ENCODE results near the gene GALNT7.
"Not testable (repeated sequence)": the region's sequence is repeated elsewhere in the genome, so short reads cannot be mapped to it uniquely, and the experiment has no call there.

GALNT7 gene, protein sequence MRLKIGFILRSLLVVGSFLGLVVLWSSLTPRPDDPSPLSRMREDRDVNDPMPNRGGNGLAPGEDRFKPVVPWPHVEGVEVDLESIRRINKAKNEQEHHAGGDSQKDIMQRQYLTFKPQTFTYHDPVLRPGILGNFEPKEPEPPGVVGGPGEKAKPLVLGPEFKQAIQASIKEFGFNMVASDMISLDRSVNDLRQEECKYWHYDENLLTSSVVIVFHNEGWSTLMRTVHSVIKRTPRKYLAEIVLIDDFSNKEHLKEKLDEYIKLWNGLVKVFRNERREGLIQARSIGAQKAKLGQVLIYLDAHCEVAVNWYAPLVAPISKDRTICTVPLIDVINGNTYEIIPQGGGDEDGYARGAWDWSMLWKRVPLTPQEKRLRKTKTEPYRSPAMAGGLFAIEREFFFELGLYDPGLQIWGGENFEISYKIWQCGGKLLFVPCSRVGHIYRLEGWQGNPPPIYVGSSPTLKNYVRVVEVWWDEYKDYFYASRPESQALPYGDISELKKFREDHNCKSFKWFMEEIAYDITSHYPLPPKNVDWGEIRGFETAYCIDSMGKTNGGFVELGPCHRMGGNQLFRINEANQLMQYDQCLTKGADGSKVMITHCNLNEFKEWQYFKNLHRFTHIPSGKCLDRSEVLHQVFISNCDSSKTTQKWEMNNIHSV

GRCh38 chr4:173168396-173169177 is at the start of gene GALNT7:
Gene GALNT7, plus strand, starts transcription at chr4:173168811. Its CDS starts 25 bp downstream, at chr4:173168836.
- DNase-seq (ENCODE audit: low read depth in 2 of 3, low spot score in 2 of 3) = peak; percentile 27 to 42 (median 29)

- not testable (repeated sequence) for DNase-seq (ENCODE audit: low read depth in 2 of 3, low spot score in 2 of 3)
These were observed 49.8 kb upstream of the GALNT7 start for GRCh38 chr4:173118819-173119218.

GRCh38 chr4:173119818-173120217 is 48.8 kb upstream of the GALNT7 start:
- no peak for DNase-seq (ENCODE audit: low read depth in 2 of 3, low spot score in 2 of 3)

- DNase-seq (ENCODE audit: low read depth in 2 of 3, low spot score in 2 of 3) = no peak
These were observed 47.5 kb upstream of the GALNT7 start for GRCh38 chr4:173121076-173121561.

- no peak for DNase-seq (ENCODE audit: low read depth in 2 of 3, low spot score in 2 of 3)
These were observed 44.3 kb upstream of the GALNT7 start for GRCh38 chr4:173124209-173124865.

DNA sequence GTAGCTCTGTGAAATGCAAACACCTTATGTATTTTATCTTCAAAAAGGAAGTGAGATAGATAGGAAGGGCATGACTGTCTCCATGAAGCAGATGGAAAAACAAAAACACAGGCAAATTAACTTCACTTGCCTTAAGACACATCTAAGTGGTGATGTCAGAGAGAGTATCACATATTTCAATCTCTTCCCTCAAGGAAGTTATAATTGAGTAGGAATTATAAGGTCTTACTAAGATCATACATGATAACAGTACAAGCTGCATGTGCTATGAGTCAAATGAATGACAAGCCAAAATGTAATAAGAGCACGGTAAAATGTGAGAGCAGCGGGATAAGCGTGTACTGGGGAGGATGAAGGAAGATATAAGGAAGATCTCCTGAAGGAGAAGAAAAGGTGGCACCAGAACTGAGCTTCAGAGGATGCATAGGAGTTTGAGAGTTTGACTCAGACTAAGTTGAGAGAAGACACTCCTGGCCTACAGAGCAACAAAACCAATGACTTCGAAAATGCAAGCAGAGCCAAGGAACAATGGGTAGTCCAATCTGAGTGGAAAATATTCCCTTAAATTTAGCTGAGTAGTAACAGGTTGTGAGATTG is 43.3 kb upstream of the GALNT7 start:
- no peak for DNase-seq (ENCODE audit: low read depth in 2 of 3, low spot score in 2 of 3)

- no peak for DNase-seq (ENCODE audit: low read depth in 2 of 3, low spot score in 2 of 3)
These were observed 40.3 kb upstream of the GALNT7 start for GRCh38 chr4:173128199-173128890.

GRCh38 chr4:173130687-173131086 is 37.9 kb upstream of the GALNT7 start:
- no peak for DNase-seq (ENCODE audit: low read depth in 2 of 3, low spot score in 2 of 3)

GRCh38 chr4:173134426-173134825 is 34.2 kb upstream of the GALNT7 start:
- no peak for DNase-seq (ENCODE audit: low read depth in 2 of 3, low spot score in 2 of 3)

DNA sequence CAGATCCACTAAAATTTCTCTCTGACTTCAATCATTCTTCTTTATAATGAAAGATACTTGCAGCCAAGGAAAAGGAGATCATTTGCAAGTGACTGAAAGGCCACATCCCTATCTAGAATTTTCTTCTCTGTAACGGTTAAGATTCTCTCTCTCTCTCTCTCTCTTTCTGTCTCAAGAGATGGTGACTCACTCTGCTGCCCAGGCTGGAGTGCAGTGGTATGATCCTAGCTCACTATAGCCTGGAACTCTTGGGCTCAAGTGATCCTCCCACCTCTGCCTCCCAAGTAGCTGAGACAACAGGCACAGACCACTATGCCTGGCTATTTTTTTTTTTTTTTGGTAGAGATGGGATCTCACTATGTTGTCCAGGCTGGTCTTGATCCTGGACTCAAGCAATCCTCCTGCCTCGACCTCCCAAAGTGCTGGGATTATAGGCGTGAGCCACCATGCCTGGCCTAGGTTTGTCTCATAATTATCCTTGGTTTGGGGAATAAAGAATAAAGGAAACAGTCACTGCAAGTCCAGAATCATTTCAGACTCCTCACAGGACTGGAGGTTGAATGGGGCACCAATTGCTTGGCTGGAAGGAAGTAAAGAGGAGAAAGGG is 33.3 kb upstream of the GALNT7 start:
- DNase-seq (ENCODE audit: low read depth in 2 of 3, low spot score in 2 of 3) = no peak

DNA sequence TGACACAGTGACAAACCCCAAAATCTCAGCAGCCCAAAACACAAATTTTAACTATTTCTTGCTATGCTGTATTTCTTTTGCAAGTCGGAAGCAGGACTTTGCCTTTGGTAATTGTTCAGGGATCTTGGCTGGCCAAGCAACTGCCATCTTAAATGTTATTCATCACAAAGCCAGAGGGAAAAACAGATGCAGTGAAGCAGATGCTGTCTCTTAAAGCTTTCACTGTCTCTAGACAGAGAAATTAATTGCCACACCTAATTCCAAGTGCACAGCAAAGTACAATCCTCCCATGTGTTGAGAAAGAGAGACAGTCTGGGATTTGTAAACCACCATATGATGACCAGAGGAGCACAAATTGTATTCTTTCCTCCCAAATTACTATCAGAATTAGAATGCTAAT is 30.0 kb upstream of the GALNT7 start:
- no peak for DNase-seq (ENCODE audit: low read depth in 2 of 3, low spot score in 2 of 3)

DNA sequence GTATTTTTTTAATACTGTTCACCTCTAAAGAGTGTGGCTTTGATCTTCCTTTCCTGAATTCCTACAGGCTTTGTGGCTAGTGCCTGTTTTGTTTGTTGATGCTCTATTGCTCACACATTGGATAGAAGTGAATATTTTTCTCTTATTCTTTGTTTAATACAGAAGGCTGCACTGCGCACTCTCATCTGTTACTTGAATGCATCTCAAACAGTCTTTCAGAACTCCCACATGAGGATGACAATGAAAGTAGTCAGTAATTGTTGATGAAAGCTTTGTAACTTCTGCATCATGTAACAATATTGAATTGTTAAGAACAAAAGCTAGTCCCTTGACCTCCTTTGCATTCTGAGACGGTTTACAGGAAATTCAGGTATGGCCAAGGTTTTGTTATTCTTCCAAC is 29.1 kb upstream of the GALNT7 start:
- no peak for DNase-seq (ENCODE audit: low read depth in 2 of 3, low spot score in 2 of 3)

DNA sequence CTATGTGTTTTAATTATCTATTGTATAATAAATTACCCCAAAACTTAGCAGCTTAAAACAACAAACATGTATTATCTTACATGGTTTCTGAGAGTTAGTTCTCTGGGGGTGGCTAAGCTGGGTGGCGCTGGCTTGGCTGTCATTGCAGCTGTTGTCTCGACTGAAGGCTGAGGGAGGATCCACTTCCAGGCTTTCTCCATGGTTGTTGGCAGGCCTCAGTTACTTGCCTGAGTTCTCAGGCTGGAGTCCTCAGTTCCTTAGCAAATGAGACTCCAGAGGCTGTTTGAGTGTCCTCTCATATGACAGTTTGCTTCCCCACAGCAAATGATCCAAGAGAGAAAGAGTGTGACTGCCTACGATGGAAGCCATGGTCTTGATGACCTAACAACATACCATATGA is 23.5 kb upstream of the GALNT7 start:
- no peak for DNase-seq (ENCODE audit: low read depth in 2 of 3, low spot score in 2 of 3)

DNA sequence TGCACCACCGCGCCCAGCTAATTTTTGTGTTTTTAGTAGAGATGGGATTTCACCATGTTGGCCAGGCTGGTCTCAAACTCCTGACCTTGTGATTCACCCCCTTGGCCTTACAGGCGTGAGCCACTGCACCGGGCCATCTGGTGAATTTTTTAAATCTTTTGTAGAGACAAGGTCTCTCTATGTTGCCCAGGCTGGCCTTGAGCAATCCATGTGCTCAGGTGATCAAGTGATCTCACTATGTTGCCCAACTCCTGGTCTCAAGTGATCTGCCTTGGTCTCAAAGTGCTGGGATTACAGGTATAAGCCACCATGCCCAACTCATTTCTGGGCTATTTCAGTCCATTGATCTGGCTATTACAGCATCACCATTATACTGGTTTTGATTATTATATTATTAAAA is 22.2 kb upstream of the GALNT7 start:
- DNase-seq (ENCODE audit: low read depth in 2 of 3, low spot score in 2 of 3) = no peak

DNA sequence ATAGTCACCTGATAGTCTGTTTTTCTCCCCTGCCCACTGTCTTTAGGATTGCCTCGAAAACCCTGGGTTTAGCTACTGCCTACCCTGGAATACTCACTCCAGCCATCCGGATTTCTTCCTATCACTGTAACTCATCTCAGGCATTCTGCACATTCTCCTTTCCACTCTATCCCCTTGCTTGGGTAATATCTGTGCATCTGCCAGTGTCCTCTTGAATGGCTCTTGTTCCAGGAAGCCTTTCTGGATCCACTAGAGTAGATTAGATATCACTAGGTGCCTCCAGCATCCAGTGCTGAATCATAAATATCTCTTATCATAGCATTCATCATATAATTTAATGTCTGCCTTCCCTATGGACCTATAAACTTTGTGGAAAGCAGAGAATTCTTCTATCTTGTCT is 17.1 kb upstream of the GALNT7 start:
- no peak for DNase-seq (ENCODE audit: low read depth in 2 of 3, low spot score in 2 of 3)

GRCh38 chr4:173152104-173152503 is 16.5 kb upstream of the GALNT7 start:
- no peak for DNase-seq (ENCODE audit: low read depth in 2 of 3, low spot score in 2 of 3)

GRCh38 chr4:173153445-173153844 is 15.2 kb upstream of the GALNT7 start:
- DNase-seq (ENCODE audit: low read depth in 2 of 3, low spot score in 2 of 3) = no peak

DNA sequence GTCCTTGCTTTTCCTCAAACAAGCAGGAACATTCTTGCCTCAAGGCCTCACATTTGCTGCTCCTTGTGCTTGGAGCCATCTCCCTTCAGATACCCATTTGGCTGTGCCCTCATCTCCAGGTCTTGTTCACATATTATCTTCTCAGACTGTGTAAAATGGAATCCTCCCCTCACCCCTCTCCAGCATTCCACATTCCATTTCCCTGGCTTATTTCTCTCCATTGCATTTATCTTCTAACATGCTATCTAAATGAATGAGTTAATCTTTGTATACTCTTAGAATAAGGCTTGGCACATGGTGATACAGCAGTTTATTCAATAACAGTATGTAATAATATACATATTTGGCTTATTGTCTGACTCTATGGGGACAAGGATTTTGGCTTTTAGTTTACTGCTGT is 8.8 kb upstream of the GALNT7 start:
- no peak for DNase-seq (ENCODE audit: low read depth in 2 of 3, low spot score in 2 of 3)

DNA sequence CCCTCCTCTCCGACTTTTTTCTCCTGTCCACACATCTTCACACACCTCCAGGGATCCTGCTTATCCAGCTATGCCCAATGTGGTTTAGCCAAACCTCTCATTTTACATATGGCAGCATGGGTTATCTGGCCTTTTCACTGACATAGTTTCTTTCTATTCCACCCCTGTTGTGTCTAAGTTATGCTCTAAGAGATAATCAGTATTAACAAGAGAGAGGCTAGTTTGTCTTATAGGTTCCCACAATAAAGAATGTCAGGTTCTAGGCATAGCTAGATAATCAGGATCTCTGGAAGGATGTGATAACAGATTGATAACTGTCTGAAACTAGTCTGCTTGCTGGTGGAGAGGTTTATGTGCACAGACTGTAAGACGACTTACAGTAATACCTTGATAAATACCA is 7.7 kb upstream of the GALNT7 start:
- no peak for DNase-seq (ENCODE audit: low read depth in 2 of 3, low spot score in 2 of 3)

DNA sequence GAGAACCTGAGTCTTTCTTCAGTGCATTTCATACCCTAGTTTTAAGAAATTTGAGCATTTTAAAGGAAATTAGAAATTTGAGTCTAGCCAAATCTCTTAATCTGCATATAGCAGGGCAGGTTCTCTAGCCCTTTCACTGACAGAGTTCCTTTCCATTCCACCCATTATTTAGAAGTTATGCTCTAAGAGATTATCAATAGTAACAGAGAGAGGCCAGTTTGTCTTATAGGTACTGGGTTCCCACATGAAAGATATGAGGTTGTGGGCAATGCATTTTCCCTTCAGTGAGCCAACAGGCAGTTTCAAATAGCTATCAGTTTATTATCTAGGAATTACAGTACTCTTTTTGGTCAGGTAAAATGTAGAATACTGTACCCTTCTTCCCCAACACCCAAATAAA is 7.3 kb upstream of the GALNT7 start:
- no peak for DNase-seq (ENCODE audit: low read depth in 2 of 3, low spot score in 2 of 3)

Data from activated CD8-positive, alpha-beta memory T cell treated with anti-CD3 and anti-CD28 coated beads for 48 hours (primary cell).